Stimulated activated CD8-positive, alpha-beta memory T cell treated with anti-CD3 and anti-CD28 coated beads, Interleukin-15, amount 100 ng/mL, for 24 hours (primary cell): ENCODE data around the gene AIFM3.
A peak's percentile ranks its signal among the peaks of the same experiment; 100 is the strongest.
"Not testable (repeated sequence)": the region's sequence is repeated elsewhere in the genome, so short reads cannot be mapped to it uniquely, and the experiment has no call there.

Experiments used
- DNase-seq: peaks from one replicate; pipeline ENCODE4 v3.0.0-alpha.2; 2020; ENCODE audit warnings: low read depth

The AIFM3 gene

DNA sequence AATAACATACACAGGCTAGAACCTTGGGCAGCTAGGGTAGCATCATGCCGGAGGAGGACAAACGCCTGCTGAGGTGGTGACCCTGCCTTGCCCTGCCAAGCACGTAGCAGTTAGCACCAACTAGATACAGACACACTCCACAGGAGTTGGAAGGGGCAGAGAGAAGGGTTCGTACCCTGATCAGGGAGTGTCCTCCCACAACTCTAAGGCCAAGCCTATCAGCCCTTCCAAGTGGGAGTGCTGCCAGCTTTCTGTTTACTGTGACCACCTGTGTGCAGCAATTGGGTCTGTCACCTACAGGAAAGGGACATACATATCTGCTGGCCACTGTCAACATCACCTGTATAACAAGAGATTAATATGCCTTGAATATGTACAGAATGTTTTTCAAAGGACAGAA, 36.7 kb downstream of the AIFM3 start:
- DNase-seq = no peak

DNA sequence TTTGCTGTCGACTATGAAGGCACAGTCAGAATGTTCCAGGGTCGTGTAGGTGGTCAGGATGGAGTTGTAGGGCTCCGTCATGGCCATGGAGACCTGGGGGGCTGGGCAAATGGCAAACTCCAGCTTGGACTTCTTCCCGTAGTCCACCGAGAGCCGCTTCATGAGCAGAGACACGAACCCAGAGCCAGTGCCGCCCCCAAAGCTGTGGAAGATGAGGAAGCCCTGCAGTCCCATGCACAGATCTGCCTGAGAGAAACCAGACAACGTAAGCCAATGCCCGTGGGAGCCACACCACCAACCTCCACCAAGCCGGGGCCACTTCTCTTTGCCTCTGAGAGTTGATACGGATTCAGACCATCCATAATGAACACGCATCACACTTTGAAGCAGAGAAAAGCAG, 42.2 kb downstream of the AIFM3 start:
- not testable (repeated sequence) for DNase-seq

GRCh38 chr22:21009638-21010425, 42.8 kb downstream of the AIFM3 start:
- DNase-seq = no peak

DNA sequence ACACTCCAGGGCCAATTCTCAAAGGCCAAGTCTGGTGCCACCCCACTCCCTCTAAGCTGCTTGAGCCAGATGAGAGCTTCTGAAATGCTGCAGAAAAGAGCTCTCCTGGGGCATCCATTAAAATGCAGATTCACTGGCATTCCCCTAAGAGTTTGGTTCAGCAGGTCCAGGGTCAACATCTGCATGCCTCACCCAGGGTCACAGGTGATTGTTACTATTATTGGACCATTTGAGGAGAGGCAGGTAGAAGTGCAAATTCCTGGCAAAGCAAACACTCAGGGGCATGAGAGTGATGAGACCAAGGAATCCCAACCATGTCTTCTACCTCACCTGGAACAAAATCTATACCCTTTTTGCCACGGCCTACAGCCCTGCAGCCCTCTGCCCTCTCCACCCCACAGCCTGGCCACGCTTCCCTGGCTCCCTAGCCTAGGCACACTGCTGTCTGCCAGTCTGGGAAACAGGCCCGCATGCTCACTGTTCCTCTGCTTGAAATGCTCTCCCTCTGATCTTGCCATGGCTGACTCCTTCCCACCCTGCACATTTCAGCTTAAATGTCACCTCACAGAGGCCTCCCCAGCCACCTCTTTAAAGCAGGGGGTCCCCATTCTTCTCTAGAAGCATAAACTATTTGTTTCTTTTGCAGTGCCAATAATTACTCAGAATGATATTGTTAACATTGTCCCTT, 43.5 kb downstream of the AIFM3 start:
- DNase-seq = no peak

- no peak for DNase-seq
These were observed 45.7 kb downstream of the AIFM3 start for GRCh38 chr22:21012446-21013407.

GRCh38 chr22:21013657-21014201, 46.7 kb downstream of the AIFM3 start:
- DNase-seq = no peak

DNA sequence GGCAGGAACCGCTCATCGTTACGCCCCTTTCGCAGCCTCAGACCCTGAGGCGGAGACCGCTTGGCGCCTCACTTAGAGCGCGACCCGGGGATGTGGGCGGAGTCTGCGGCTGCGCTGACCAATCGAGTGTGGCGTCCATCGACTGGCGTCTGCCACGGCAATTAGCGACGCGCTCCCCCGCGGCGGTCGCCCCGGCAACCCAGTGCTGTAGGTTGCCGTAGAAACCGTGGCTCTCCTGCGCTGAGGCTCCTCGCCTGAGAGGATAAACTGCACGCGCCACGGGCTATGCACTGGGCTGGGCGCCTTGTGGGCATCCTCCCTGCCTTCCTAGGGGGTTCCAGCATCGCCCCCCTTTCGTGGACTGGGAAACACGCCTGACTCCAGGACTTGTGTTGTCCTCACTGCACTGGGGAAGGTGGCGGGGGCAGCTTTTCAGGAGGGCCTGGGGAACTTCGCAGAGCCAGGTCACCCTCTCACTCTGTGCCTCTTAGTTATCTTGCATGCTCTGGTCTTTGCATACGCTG, 47.2 kb downstream of the AIFM3 start:
- DNase-seq = peak; percentile 66

- no peak for DNase-seq
These were observed 47.8 kb downstream of the AIFM3 start, which contains the start of gene P2RX6 for GRCh38 chr22:21014726-21015465. P2RX6 (plus strand) TSS chr22:21015165; CDS start chr22:21015175, 10 bp downstream.

DNA sequence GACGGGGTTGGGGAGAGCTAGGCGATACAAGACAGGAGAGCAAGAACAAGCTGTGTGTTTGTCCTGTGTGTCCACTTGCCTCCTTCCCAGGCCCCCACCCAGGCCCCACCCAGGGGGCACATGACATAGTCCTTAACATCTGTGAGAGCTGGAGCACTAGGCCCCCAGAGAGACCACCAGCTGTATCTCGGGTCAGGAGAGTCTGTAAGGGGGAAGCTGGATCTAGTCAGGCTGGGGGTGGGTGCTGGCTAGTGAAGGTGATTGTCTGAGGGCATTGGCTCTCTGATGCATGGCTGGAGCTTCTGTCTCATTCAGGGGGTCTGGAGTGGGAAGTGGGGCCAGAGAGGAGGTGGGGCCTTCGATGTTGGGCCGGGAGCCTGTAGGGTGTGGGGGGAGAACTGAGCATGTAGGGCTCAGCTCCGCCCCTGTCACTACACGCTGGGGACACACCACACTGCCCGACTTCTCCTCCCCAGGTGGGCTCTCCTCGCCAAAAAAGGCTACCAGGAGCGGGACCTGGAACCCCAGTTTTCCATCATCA, 48.5 kb downstream of the AIFM3 start:
- no peak for DNase-seq

GRCh38 chr22:21016644-21017420, 49.8 kb downstream of the AIFM3 start:
- no peak for DNase-seq

GRCh38 chr22:21018314-21018713, 51.3 kb downstream of the AIFM3 start:
- DNase-seq = no peak

DNA sequence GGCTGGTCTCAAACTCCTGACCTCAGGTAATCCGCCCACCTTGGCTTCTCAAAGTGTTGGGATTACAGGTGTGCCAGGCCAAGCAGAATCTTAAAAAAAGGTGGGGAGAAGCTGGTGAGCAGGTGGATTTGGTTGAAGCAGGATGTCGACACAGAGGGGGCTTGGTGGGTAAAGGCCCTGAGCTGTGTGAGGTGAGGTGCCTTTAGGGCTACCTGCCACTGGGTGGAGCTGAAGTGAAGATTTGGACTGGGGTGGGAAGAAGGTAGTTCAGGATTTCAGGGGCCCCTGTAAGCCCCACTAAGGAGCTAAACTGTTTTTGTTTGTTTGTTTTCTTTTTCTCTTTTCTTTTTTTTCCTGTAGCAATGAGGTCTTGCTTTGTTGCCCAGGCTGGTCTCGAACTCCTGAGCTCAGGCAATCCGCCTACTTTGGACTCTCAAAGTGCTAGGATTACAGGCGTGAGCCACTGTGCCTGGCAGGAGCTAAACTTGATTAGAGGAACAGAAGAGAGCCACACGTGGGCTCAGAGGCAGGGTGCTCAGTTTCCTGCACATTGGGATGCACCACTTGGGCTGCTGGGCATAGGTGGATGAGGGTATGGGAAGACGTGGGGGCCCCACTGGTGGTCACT, 53.9 kb downstream of the AIFM3 start:
- no peak for DNase-seq

DNA sequence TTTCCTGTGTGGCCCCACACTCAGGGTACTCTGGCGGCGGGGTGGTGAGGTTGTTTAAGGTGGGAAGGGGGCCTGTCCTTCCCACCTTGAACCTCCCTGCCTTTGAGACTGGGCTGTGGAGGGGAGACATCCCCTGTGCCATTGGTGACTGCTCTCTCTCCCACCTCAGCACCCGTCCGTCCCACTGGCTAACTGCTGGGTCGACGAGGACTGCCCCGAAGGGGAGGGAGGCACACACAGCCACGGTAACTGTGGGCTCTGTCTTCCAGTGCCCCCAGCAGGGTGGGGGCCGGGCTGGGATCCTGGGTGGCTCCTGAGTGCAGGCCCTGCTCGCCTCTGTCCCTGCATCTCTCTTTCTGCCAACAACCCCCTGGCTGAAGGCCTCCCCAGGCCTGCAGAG, 55.5 kb downstream of the AIFM3 start:
- no peak for DNase-seq

DNA sequence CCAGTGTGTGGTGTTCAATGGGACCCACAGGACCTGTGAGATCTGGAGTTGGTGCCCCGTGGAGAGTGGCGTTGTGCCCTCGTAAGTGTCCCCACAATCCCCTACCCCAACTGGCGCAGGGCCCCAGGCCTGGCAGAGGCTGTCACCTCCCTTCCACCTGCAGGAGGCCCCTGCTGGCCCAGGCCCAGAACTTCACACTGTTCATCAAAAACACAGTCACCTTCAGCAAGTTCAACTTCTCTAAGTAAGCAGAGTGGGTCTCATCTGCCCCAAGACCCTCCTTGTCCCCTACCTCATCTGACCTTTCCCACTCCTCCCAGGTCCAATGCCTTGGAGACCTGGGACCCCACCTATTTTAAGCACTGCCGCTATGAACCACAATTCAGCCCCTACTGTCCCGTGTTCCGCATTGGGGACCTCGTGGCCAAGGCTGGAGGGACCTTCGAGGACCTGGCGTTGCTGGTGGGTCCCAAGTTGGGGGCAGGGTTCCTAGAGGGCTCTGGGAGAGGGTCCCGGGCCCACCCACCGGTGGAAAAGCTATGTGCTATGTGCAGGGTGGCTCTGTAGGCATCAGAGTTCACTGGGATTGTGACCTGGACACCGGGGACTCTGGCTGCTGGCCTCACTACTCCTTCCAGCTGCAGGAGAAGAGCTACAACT, 56.0 kb downstream of the AIFM3 start:
- DNase-seq = no peak

- no peak for DNase-seq
These were observed 58.2 kb downstream of the AIFM3 start for GRCh38 chr22:21025266-21025665.

DNA sequence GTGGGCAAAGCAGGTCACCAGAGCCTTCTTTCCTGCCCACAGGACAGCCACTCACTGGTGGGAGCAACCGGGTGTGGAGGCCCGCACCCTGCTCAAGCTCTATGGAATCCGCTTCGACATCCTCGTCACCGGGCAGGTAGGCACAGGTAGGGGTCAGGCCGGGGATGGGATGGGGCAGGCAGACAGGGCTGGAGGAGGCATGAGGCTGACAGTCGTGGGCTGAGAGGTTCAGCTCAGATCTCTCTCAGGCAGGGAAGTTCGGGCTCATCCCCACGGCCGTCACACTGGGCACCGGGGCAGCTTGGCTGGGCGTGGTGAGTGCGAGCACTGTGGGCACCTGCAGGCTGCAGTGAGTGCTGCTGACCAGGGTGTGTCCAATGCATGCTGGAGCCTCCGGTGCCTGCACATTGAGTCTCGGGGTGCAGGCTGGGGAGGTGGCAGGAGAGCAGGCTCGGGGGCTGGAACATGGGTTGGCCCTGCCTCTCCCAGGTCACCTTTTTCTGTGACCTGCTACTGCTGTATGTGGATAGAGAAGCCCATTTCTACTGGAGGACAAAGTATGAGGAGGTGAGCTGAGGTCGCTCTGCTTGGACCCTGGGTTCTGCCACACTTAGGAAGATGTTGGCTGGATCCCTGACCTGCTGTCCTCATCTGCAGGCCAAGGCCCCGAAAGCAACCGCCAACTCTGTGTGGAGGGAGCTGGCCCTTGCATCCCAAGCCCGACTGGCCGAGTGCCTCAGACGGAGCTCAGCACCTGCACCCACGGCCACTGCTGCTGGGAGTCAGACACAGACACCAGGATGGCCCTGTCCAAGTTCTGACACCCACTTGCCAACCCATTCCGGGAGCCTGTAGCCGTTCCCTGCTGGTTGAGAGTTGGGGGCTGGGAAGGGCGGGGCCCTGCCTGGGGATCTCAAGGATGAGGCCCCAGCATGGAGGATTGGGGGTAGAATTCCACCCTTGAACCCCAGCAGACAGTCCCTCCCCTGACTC, 59.0 kb downstream of the AIFM3 start:
- DNase-seq = no peak

- no peak for DNase-seq
These were observed 60.0 kb downstream of the AIFM3 start for GRCh38 chr22:21026783-21027692.
